Measurements from ENCODE around the gene SIK2.

The SIK2 gene

GRCh38 chr11:111727431-111727830 lies 125.2 kb downstream of the SIK2 start:
- DNase-seq: peak in 6 of 56 donors; percentile 16 to 33 (median 22)

- peak in 5 of 56 donors; percentile 28 to 61 (median 36) for DNase-seq
These were observed 127.0 kb downstream of the SIK2 start for GRCh38 chr11:111729071-111729830.

DNA sequence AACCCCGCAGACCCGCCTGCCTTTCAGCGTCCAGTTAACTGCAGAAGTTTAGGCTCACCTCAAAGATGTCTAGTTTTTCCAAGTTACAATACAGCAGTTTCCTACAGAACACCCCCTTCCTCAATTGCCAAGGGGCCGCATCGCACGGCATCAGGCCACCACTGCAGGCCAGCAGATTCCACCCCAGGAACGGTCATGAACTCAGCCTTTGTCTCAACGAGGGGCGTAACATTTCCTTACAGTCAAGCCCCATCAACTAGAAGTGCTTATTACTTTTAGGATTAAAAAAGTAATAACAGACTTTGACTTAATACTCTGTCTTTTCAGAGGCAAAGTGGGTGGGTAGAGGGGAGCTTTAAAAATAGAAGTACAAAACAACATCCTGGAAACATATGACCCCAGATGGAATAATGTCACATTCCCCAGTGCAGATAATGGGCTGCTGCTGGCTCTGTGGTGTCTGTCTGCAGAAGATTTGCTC lies 127.6 kb downstream of the SIK2 start:
- no peak for DNase-seq

DNA sequence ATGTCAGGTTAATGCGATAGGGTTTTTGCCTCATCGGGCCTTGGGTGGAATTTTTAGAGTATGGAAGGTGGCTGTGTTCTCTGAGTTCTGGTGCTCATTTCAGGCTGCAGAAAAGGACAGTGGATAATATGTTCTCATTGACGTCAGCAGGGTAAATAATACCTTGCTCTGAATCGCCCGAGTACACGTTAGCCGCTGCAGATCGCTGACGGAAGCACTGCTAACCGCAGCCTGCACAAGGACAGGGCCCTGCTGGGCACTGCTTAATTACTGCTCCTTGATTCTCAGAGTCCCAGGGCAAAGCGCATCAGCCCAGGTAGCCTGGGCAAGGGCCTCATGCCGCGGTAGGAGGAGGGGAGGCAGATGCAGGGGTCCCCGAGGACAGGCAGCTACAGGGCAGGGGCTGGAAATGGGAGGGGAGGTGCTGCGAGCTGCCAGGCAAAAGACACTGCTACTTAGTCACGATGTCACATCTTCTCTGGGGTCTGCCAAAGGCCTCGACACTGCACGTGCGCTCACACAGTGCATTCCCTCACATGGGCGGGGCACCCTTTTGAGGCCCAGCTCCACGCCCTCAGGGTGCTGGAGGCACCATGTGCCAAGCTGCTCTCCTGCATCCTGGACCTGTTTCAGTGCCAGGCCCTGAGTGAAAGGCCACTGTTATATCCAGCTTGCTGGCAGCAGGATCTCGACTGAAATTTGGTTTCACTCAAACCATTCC lies 128.8 kb downstream of the SIK2 start:
- DNase-seq: peak in 27 of 56 donors; percentile 27 to 66 (median 46)

- DNase-seq: no peak
These were observed 129.6 kb downstream of the SIK2 start for GRCh38 chr11:111731821-111732220.

- DNase-seq: peak in 9 of 56 donors; percentile 17 to 51 (median 35)
These were observed 130.8 kb downstream of the SIK2 start for GRCh38 chr11:111733016-111733415.

- DNase-seq: peak in 20 of 56 donors; percentile 14 to 65 (median 36)
These were observed 131.4 kb downstream of the SIK2 start for GRCh38 chr11:111733611-111734088.

DNA sequence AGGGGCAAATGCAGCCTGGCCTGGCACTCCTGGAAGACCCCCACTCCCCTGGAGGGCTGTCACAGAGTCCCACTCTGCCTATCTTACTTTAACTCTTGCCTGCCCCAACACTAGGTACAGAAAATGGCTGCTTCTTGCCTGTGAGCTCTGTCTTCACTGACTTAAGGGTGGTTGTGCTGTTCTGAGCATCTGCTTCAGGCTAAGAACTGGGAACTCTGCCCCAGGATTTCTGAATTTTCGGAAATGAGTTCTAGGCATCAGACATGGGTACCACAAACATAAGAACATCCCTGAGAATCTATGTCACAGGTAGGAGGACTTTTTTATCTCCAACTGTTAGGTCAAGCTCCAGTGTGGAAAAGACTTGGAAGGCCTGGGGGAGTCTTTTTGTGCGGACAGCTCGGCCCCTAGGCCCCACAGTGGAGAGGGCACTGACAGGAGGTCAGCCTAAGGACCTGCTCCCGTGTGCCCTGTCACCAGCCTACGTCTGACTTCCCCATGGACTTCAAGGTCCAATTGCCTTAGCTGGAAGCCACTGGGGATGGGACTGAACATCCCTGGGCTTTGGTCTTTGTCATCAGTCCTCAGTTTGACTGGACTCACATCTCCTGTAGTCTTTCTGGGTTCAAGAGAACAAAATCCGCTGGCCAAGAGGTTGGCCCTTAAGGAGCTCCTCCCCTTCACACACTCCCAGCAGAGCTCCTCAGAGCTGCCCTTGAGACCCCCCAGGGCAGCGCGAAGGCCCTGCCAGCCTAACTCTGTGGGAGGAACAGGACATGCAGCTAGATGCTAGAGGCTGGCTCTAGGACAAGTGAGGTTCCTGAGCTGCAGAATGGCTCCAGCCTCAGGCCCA lies 132.1 kb downstream of the SIK2 start:
- peak in 8 of 56 donors; percentile 23 to 68 (median 62) for DNase-seq

DNA sequence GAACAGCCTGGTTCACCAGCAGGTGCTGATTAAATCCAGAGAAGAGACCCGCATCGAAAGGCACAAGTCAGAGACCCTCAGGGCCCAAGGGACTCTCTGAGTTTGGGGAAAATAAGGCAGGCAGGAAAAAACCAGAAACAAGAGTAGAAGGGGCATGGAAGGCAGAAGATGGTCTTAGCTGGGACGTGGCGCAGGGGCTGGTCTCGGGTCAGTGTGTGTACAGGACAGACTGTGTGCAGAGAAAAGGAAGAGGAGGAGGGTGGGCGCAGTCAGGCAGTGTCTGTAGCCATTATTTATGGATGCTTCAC lies 132.7 kb downstream of the SIK2 start:
- DNase-seq: peak in 3 of 56 donors; percentile 69 to 78 (median 78)

GRCh38 chr11:111735262-111736116 lies 133.2 kb downstream of the SIK2 start:
- peak in 53 of 56 donors; percentile 21 to 96 (median 84) for DNase-seq

DNA sequence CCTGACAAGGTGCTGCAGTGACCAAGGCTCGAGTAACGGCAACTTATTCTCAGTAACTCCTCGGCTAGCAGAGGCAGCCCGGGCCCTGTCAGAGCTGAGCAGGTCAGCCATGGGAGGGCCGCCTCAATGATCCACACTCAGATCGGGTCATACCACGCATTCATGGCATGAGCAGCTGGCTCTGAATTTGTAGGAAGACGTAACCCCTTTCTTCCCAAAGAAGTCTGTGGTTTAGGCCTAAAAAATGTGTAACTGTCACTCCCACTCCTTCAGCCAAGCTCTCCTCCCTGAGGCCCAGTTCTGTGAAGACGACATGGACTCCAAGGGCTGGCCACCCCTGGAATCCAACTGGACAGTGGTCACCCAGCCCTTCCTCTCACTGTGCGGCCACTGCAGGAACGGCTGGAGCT lies 133.9 kb downstream of the SIK2 start:
- DNase-seq: peak in 12 of 56 donors; percentile 37 to 73 (median 66)

GRCh38 chr11:111736621-111737443 lies 134.6 kb downstream of the SIK2 start:
- peak in 11 of 56 donors; percentile 13 to 59 (median 31) for DNase-seq

GRCh38 chr11:111737444-111738210 lies 135.4 kb downstream of the SIK2 start:
- DNase-seq: peak in 18 of 56 donors; percentile 25 to 67 (median 39)

DNA sequence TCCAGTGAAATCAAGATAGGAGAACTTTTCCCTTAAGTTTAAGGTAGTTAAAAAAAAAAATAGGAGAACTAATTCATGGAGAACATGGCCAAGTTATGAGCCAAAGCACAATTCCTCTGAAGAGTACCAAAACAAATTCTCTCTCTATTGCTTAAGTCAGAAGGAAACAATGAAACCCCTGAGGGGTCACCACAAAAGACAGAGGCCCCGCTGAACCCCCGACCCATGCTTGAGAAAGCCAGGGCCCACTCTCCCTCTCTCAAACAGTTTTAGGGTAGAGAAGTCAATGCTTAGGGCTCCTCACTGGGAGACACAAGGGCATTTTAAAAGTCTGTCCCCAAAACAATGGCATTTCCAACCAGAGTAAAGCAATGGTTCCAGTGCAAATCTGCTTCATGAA lies 137.1 kb downstream of the SIK2 start:
- no peak for DNase-seq

DNA sequence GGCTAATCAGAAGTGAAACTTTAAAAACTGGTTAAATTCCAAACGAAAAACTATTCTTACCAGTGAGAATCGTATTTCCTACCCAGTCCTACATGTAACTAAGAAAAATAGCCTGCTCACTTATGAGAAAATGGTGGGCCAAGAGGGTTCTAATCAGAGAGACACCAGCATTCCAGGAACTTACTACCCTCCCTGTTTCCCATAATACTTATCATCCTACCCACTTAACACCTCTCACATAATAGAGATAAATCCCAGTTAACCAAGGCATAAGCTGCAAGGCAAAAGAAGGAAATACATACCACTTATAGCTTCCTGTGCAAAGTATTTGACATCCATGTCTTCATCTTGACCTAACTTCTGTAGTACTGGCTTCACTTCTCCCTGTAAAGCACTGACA lies 139.5 kb downstream of the SIK2 start:
- no peak for DNase-seq

- DNase-seq: no peak
These were observed 141.5 kb downstream of the SIK2 start for GRCh38 chr11:111743700-111744099.

DNA sequence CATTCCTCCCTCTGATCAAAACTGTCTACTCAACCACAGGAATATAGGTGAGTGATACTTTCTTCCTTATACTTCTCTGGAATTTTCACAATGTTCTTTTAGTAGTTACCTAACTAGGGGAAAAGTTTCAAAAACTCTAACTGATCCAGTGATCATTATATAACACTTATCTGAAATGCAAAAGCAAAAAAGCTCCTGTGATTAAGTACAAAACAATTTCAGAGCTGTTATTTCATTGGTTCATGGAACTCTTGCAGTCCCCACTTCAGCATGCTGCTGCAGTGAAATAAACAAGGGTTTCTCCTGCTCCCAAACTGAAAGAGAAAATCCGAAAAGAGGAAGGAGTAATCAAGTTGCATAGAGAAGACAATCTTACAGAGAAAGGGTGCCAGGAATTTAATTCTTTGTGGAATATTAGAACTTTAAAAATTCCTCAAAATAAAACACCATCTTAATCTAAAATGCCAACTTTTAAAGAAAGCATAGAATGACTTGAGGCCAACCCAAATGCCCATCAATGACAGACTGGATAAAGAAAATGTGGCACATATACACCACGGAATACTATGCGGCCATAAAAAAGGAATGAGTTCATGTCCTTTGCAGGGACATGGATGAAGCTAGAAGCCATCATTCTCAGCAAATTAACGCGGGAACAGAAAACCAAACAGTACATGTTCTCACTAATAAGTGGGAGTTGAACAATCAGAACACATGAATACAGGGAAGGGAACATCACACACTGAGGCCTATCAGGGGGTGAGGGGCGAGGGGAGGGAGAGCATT lies 143.7 kb downstream of the SIK2 start:
- DNase-seq: no peak
